Measurements from ENCODE around the gene ELMO2.
"Not testable (repeated sequence)": the region's sequence is repeated elsewhere in the genome, so short reads cannot be mapped to it uniquely, and the experiment has no call there.

The ELMO2 gene

GRCh38 chr20:46407671-46407996 lies 1.2 kb upstream of the ELMO2 start:
- in situ Hi-C loops (cut with HindIII; ENCODE audit: low sequenced_read_pairs) = no loop called here

GRCh38 chr20:46406986-46407670 lies 713 bp upstream of the ELMO2 start:
- in situ Hi-C loops (cut with HindIII; ENCODE audit: low sequenced_read_pairs) = no loop called here

GRCh38 chr20:46402331-46402811 lies 4.0 kb downstream of the ELMO2 start:
- in situ Hi-C loops (cut with HindIII; ENCODE audit: low sequenced_read_pairs) = no loop called here

- in situ Hi-C loops (cut with HindIII; ENCODE audit: low sequenced_read_pairs) = no loop called here
These were observed 4.9 kb downstream of the ELMO2 start for GRCh38 chr20:46401478-46401860.

GRCh38 chr20:46400828-46401477 lies 5.5 kb downstream of the ELMO2 start:
- in situ Hi-C loops (cut with HindIII; ENCODE audit: low sequenced_read_pairs) = no loop called here

GRCh38 chr20:46400253-46400652 lies 6.2 kb downstream of the ELMO2 start:
- in situ Hi-C loops (cut with HindIII; ENCODE audit: low sequenced_read_pairs) = no loop called here

GRCh38 chr20:46399401-46399800 lies 7.0 kb downstream of the ELMO2 start:
- in situ Hi-C loops (cut with HindIII; ENCODE audit: low sequenced_read_pairs) = loop anchor here (10.0 kb wide), 1 partner anchor 265 kb away; no protein-coding TSS in a partner anchor

- in situ Hi-C loops (cut with HindIII; ENCODE audit: low sequenced_read_pairs) = loop anchor here (10.0 kb wide), 1 partner anchor 264 kb away; no protein-coding TSS in a partner anchor
These were observed 7.5 kb downstream of the ELMO2 start for GRCh38 chr20:46398963-46399362.

GRCh38 chr20:46396052-46396740 lies 10.2 kb downstream of the ELMO2 start:
- in situ Hi-C loops (cut with HindIII; ENCODE audit: low sequenced_read_pairs) = loop anchor here (10.0 kb wide), 1 partner anchor 261 kb away; no protein-coding TSS in a partner anchor

GRCh38 chr20:46394872-46395760 lies 11.3 kb downstream of the ELMO2 start:
- in situ Hi-C loops (cut with HindIII; ENCODE audit: low sequenced_read_pairs) = loop anchor here (10.0 kb wide), 1 partner anchor 260 kb away; no protein-coding TSS in a partner anchor

- in situ Hi-C loops (cut with HindIII; ENCODE audit: low sequenced_read_pairs) = loop anchor here (10.0 kb wide), 1 partner anchor 259 kb away; no protein-coding TSS in a partner anchor
These were observed 12.4 kb downstream of the ELMO2 start for GRCh38 chr20:46393967-46394366.

- in situ Hi-C loops (cut with HindIII; ENCODE audit: low sequenced_read_pairs) = no loop called here
These were observed 17.5 kb downstream of the ELMO2 start for GRCh38 chr20:46388937-46389336.

- in situ Hi-C loops (cut with HindIII; ENCODE audit: low sequenced_read_pairs) = no loop called here
These were observed 18.1 kb downstream of the ELMO2 start for GRCh38 chr20:46388201-46388836.

- in situ Hi-C loops (cut with HindIII; ENCODE audit: low sequenced_read_pairs) = not testable (repeated sequence)
These were observed 19.4 kb downstream of the ELMO2 start for GRCh38 chr20:46387054-46387453.

- in situ Hi-C loops (cut with HindIII; ENCODE audit: low sequenced_read_pairs) = no loop called here
These were observed 27.9 kb downstream of the ELMO2 start for GRCh38 chr20:46378412-46379009.

- in situ Hi-C loops (cut with HindIII; ENCODE audit: low sequenced_read_pairs) = no loop called here
These were observed 28.9 kb downstream of the ELMO2 start for GRCh38 chr20:46377518-46377917.

- in situ Hi-C loops (cut with HindIII; ENCODE audit: low sequenced_read_pairs) = no loop called here
These were observed 30.1 kb downstream of the ELMO2 start for GRCh38 chr20:46376196-46376785.

- in situ Hi-C loops (cut with HindIII; ENCODE audit: low sequenced_read_pairs) = no loop called here
These were observed 30.6 kb downstream of the ELMO2 start for GRCh38 chr20:46375771-46376170.

- in situ Hi-C loops (cut with HindIII; ENCODE audit: low sequenced_read_pairs) = no loop called here
These were observed 32.0 kb downstream of the ELMO2 start for GRCh38 chr20:46374383-46374782.

Data from DLD1 (cell line).